GM21619 (cell line): ENCODE results near the gene AIF1L.

Source experiments
- ATAC-seq: cut with Tn5 transposase; IDR thresholded peaks from one replicate; pipeline ENCODE4 v1.9.1; 2021; ENCODE audit not compliant: unreplicated experiment

AIF1L gene

DNA sequence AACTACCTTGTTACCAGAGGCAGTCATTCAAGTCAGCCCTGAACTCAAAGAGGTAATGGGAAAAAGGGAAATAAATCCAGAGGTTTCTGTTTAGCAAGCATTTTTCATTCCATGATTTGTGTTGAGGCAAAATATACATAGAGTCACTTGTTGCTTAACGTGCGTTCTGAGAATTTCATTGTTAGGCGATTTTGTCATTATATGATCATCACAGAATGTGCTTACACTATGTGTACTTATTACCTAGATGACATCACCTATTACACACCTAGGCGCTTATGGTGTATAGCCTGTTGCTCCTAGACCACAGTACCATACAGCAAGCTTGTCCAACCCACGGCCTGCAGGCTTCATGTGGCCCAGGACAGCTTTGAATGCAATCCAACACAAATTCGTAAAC lies 65.3 kb downstream of the AIF1L start:
- no peak for ATAC-seq

DNA sequence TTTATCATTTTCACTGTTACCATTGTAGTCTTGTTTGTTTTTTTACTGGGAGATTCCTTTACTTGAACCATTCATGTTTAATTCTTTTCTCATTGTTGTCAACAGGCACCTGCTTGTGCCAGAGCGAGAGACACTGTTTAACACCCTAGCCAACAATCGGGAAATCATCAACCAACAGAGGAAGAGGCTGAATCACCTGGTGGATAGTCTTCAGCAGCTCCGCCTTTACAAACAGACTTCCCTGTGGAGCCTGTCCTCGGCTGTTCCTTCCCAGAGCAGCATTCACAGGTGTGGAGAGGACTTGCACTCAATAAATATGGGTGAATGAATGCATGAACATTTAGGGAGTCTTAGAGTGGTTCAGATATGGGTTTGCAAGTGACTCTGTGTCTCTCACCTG lies 66.6 kb downstream of the AIF1L start:
- ATAC-seq = no peak

DNA sequence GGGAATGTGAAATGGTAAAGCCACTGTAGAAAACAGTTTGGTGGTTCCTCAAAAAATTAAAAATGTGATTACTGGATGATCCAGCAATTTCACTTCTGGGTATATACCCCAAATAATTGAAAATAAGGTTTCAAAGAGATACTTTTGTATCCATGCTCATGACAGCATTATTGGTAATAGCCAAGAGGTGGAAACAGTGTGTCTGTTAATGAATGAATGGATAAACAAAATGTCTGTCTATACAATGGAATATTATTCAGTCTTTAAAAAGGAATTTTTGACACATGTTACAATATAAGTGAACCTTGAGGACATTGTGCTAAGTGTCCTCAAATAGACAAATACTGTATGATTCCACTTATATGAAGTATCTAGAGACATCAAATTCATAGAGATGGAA lies 69.2 kb downstream of the AIF1L start:
- no peak for ATAC-seq

DNA sequence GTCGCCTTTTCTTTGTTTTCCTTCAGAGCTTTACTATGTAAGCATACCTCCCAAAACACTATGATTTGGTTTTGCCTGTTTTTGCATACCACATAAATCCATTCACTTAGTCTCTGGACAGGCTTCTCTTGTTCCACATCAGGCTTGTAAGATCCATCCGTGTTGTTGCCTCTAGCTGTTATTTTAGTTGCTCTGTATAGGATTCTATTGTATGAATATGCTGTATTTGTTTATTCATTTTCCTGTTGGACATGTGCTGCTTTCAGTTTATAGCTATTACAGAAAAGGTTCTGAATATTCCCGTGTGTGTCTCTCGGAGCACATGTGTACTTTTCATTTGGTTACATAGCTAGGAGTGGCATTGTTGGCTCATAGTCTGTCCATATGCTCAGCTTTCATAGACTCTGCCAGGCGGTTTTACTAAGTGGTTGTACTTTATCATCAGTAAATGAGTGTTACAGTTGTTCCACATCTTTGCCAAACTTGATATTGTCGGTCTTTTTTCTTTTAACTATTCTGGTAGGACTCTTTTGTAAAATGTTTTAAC lies 70.9 kb downstream of the AIF1L start:
- no peak for ATAC-seq

DNA sequence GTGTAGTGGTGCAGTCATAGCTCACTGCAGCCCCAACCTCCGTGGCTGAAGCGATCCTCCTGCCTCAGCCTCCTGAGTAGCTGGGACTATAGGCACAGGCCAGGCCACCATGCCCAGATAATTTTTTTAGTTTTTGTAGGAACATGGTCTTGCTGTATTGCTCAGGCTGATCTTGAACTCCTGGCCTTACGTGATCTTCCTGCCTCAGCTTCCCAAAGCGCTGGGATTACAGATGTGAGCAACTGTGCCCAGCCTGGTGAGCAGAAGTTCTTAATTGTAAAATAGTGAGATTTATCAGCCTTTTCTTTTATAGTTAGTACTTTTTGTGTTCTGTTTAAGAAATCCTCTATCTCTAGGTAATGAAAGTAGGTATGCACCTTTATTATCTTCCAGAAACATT lies 71.6 kb downstream of the AIF1L start:
- ATAC-seq = no peak

DNA sequence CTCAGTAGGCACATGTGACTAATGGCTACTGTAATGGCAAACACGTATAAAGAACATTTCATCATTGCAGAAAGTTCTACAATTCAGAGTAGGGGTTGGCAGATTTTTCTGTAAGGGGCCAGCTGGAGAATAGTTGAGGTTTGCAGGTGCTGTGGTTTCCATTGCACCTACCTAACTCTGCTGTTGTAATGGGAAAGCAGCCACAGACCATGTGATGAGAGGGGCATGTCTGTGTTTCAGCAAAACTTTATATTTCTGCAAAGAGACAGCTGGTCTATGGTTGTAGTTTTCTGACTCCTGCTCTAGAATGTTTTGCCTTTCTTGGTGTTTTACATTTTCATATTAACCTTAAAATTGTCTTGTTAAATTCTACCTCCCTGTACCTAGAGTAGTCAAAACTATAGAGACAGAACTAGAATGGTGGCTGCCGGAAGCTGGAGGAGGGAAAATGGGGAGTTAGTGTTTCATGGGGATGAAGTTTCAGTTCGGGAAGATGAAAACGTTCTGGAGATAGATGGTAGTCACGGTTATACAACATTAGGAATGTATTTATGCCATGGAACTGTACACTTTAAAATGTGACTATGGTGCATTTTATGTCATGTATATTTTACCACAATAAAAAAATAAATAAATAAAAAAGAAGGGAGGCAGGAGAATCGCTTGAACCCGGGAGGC lies 73.4 kb downstream of the AIF1L start:
- ATAC-seq = no peak
